Sigmoid colon (tissue), 7 donors: ENCODE results near the gene RBM12. TPM values are rescaled to one million over a fixed set of nuclear protein-coding genes. Genes with fewer than 3 reads are reported as not detected.
A peak's percentile ranks its signal among the peaks of the same experiment; 100 is the strongest.

Source experiments
- DNase-seq: peaks from one replicate; pipeline ENCODE4 v3.0.0-alpha.2; 2019
- H3K27ac ChIP-seq, 4 donors: fragments of 200-600 bp; sonication (generic); one replicate each; pipeline ENCODE4 v1.5.1; 2016 to 2019; ENCODE audit warnings: mild to moderate bottlenecking in 1 of 4
- H3K27me3 ChIP-seq, 3 donors: fragments of 200-600 bp; sonication (generic); one replicate each; pipeline ENCODE4 v1.5.1; 2019; ENCODE audit warnings: mild to moderate bottlenecking in 1 of 3
- H3K36me3 ChIP-seq, 4 donors: fragments of 200-600 bp; sonication (generic); one replicate each; pipeline ENCODE4 v1.5.1; 2016 to 2019
- H3K4me1 ChIP-seq, 4 donors: fragments of 200-600 bp; sonication (generic); one replicate each; pipeline ENCODE4 v1.5.1; 2017 to 2019
- H3K4me3 ChIP-seq, 4 donors: fragments of 200-600 bp; sonication (generic); one replicate each; pipeline ENCODE4 v1.5.1; 2017 to 2019; ENCODE audit warnings: mild to moderate bottlenecking in 2 of 4, moderate library complexity in 1 of 4
- H3K9me3 ChIP-seq, 4 donors: fragments of 200-600 bp in 3 of 4; sonication (generic) in 3 of 4; one replicate each; pipeline versions ENCODE4 v1.5.1 to v1.6.1; 2013 to 2019
- CTCF ChIP-seq, 4 experiments: fragments of 450-650 bp in 3 of 4; fragments of 200-600 bp in 1 of 4; IDR thresholded peaks; one replicate each; pipeline ENCODE4 v1.5.1; 2016 to 2019; ENCODE audit warnings: antibody characterized with exemption in 4 of 4, mild to moderate bottlenecking in 3 of 4, moderate library complexity in 2 of 4
- EP300 ChIP-seq, 4 donors: sonication (generic); formaldehyde crosslinking; IDR thresholded peaks; one replicate each; pipeline ENCODE4 v1.6.1; 2017; ENCODE audit warnings: antibody characterized with exemption in 4 of 4
- POLR2A ChIP-seq, 2 donors: fragments of 450-650 bp; IDR thresholded peaks; one replicate each; pipeline ENCODE4 v1.6.1; 2016; ENCODE audit warnings: antibody characterized with exemption in 2 of 2, mild to moderate bottlenecking in 2 of 2, moderate library complexity in 2 of 2
- POLR2AphosphoS5 ChIP-seq, 4 donors: sonication (generic); formaldehyde crosslinking; IDR thresholded peaks; one replicate each; pipeline ENCODE4 v1.6.1; 2017; ENCODE audit warnings: antibody characterized with exemption in 4 of 4
- WGBS, 2 donors: extraction: QIAGEN DNeasy Blood & Tissue Kit; methylation state at CpG; one replicate each; pipeline ENCODE4 v1.1.7; 2013; 5-methylcytosine and 5-hydroxymethylcytosine counted together
- intact Hi-C: fragments of 100-400 bp; cut with DNase I; formaldehyde crosslinking; loops from one replicate; pipeline ENCODE4 v1.15.1; 2023
- polyA plus RNA-seq, 3 donors: library from polyadenylated mRNA; stranded (reverse); fragments of 200-250 nt; gene quantifications; one replicate each; pipeline ENCODE4 v1.2.3, GENCODE V29; 2013
- total RNA-seq, 4 donors: library from RNA; depleted of rRNA; stranded (reverse); fragments of >200 nt; gene quantifications; one replicate each; pipeline ENCODE4 v1.1.0, GENCODE V29; 2016
- donor health status: healthy with polysubstance abuse.
- donor health status: Bipolar disorder and iron deficiency.
- donor health status: healthy.

Gene RBM12
- total and polyA plus RNA-seq, 7 donors = 10.2 to 26.4 (median 24.6) TPM

GRCh38 chr20:35665949-35666288 lies 1.2 kb upstream of the RBM12 start:
- H3K4me3 ChIP-seq = no peak overlapping the region
- H3K27me3 ChIP-seq = no peaks in the 10 kb centered on the region
- no peak for DNase-seq
- no peaks in the 10 kb centered on the region for H3K9me3 ChIP-seq
- H3K36me3 ChIP-seq = peaks cover 0 to 28% (median 10%) of the 10 kb centered on the region in 4 donors
- H3K4me1 ChIP-seq = peaks cover 0 to 31% (median 21%) of the 10 kb centered on the region in 4 donors
- TF ChIP-seq EP300 (IDR thresholded peaks at IDR 0.05) = no peak
- TF ChIP-seq POLR2A (IDR thresholded peaks at IDR 0.05) = no peak
- no peak for TF ChIP-seq CTCF (IDR thresholded peaks at IDR 0.05)
- TF ChIP-seq POLR2AphosphoS5 (IDR thresholded peaks at IDR 0.05) = no peak
- intact Hi-C loops = loop anchor here (10.0 kb wide), 1 partner anchor 121 kb away; the partner anchor contains the start of gene ERGIC3
- H3K27ac ChIP-seq = peak overlapping the region in 1 of 4 donors; percentile 94
- WGBS, 2 donors = 97 to 98% methylated on average over 17 of the region's 17 CpGs

- Histone ChIP-seq H3K9me3 (no peaks in the 10 kb centered on the region), H3K27me3 (no peaks in the 10 kb centered on the region), H3K4me1 (peaks cover 0 to 47% (median 40%) of the 10 kb centered on the region in 4 donors), H3K4me3 (peak overlapping the region; percentile 67 to 95 (median 70)), H3K27ac (peak overlapping the region; percentile 94 to 99 (median 95)), H3K36me3 (peaks cover 0 to 7% (median 1%) of the 10 kb centered on the region in 4 donors)
- intact Hi-C loops = loop anchor here (1.0 to 10.0 kb wide), 3 partner anchors 46 to 119 kb away; partner anchors contain the start of gene ERGIC3
- 0 to 1% methylated on average over 28 of the region's 28 CpGs for WGBS, 2 donors
- no peak for TF ChIP-seq POLR2A (IDR thresholded peaks at IDR 0.05)
- peak in 1 of 4 donors; percentile 8 for TF ChIP-seq POLR2AphosphoS5 (IDR thresholded peaks at IDR 0.05)
- DNase-seq = no peak
Observed at GRCh38 chr20:35663516-35664465, 909 bp downstream of the RBM12 start.

GRCh38 chr20:35662551-35662950 lies 2.1 kb downstream of the RBM12 start:
- TF ChIP-seq CTCF (IDR thresholded peaks at IDR 0.05) (no peak), POLR2A (IDR thresholded peaks at IDR 0.05) (no peak), POLR2AphosphoS5 (IDR thresholded peaks at IDR 0.05) (no peak), EP300 (IDR thresholded peaks at IDR 0.05) (no peak)
- H3K27ac ChIP-seq = peak overlapping the region in 2 of 4 donors; percentile 4 to 94
- H3K36me3 ChIP-seq = no peaks in the 10 kb centered on the region
- no peaks in the 10 kb centered on the region for H3K9me3 ChIP-seq
- DNase-seq = no peak
- H3K4me1 ChIP-seq = peaks cover 0 to 58% (median 51%) of the 10 kb centered on the region in 4 donors
- no peaks in the 10 kb centered on the region for H3K27me3 ChIP-seq
- H3K4me3 ChIP-seq = peak overlapping the region in 3 of 4 donors; percentile 67 to 95 (median 72)
- WGBS, 2 donors = 13 to 23% methylated on average over 2 of the region's 2 CpGs
- intact Hi-C loops = loop anchor here (10.0 kb wide), 1 partner anchor 118 kb away; the partner anchor contains the start of gene ERGIC3

- DNase-seq = no peak
- 35 to 51% methylated on average over 3 of the region's 3 CpGs for WGBS, 2 donors
- peak overlapping the region in 2 of 4 donors; percentile 67 to 72 for H3K4me3 ChIP-seq
- H3K27me3 ChIP-seq = no peaks in the 10 kb centered on the region
- TF ChIP-seq EP300 (IDR thresholded peaks at IDR 0.05) (no peak), CTCF (IDR thresholded peaks at IDR 0.05) (no peak), POLR2A (IDR thresholded peaks at IDR 0.05) (no peak), POLR2AphosphoS5 (IDR thresholded peaks at IDR 0.05) (no peak)
- no peaks in the 10 kb centered on the region for H3K9me3 ChIP-seq
- intact Hi-C loops = loop anchor here (10.0 kb wide), 1 partner anchor 117 kb away; the partner anchor contains the start of gene ERGIC3
- peaks cover 0 to 64% (median 58%) of the 10 kb centered on the region in 4 donors for H3K4me1 ChIP-seq
- peak overlapping the region in 2 of 4 donors; percentile 4 to 94 for H3K27ac ChIP-seq
- H3K36me3 ChIP-seq = no peaks in the 10 kb centered on the region
Observed at GRCh38 chr20:35661908-35662307, 2.8 kb downstream of the RBM12 start.

GRCh38 chr20:35661053-35661452 lies 3.6 kb downstream of the RBM12 start:
- no peaks in the 10 kb centered on the region for H3K27me3 ChIP-seq
- H3K4me3 ChIP-seq = no peak overlapping the region
- intact Hi-C loops = loop anchor here (10.0 kb wide), 1 partner anchor 116 kb away; the partner anchor contains the start of gene ERGIC3
- 53 to 70% methylated on average over 2 of the region's 2 CpGs for WGBS, 2 donors
- TF ChIP-seq POLR2AphosphoS5 (IDR thresholded peaks at IDR 0.05) (no peak), CTCF (IDR thresholded peaks at IDR 0.05) (no peak), POLR2A (IDR thresholded peaks at IDR 0.05) (no peak), EP300 (IDR thresholded peaks at IDR 0.05) (no peak)
- H3K4me1 ChIP-seq = peaks cover 0 to 73% (median 64%) of the 10 kb centered on the region in 4 donors
- no peaks in the 10 kb centered on the region for H3K36me3 ChIP-seq
- no peak overlapping the region for H3K27ac ChIP-seq
- H3K9me3 ChIP-seq = no peaks in the 10 kb centered on the region
- DNase-seq = no peak
